Muscle layer of colon (tissue), 2 donors: Measurements from ENCODE around the gene KCNT2.

Source experiments
- H3K27ac ChIP-seq: one replicate; pipeline ENCODE4 v1.7.0; 2013; ENCODE audit warnings: low read depth, mild to moderate bottlenecking, low read length, moderate library complexity
- H3K27me3 ChIP-seq, 2 donors: one replicate each; pipeline ENCODE4 v1.7.0; 2013; ENCODE audit warnings: low read length in 2 of 2, mild to moderate bottlenecking in 2 of 2; ENCODE audit not compliant: insufficient read depth in 2 of 2, control insufficient read depth in 1 of 2
- H3K36me3 ChIP-seq: one replicate; pipeline ENCODE4 v1.7.0; 2013; ENCODE audit warnings: mild to moderate bottlenecking, low read length; ENCODE audit not compliant: insufficient read depth
- H3K4me1 ChIP-seq: one replicate; pipeline ENCODE4 v1.7.0; 2013; ENCODE audit warnings: mild to moderate bottlenecking, low read length; ENCODE audit not compliant: insufficient read depth
- H3K4me3 ChIP-seq, 2 donors: one replicate each; pipeline ENCODE4 v1.7.0; 2013; ENCODE audit warnings: low read length in 2 of 2, low read depth in 1 of 2, mild to moderate bottlenecking in 1 of 2, moderate library complexity in 1 of 2
- H3K9ac ChIP-seq: one replicate; pipeline ENCODE4 v1.7.0; 2013; ENCODE audit warnings: low read length
- H3K9me3 ChIP-seq: one replicate; pipeline ENCODE4 v1.7.0; 2013; ENCODE audit warnings: mild to moderate bottlenecking, low read length
- donor health status: abdominal sarcoma.
- donor health status: Adenocarcinoma of cecum.

Gene KCNT2

DNA sequence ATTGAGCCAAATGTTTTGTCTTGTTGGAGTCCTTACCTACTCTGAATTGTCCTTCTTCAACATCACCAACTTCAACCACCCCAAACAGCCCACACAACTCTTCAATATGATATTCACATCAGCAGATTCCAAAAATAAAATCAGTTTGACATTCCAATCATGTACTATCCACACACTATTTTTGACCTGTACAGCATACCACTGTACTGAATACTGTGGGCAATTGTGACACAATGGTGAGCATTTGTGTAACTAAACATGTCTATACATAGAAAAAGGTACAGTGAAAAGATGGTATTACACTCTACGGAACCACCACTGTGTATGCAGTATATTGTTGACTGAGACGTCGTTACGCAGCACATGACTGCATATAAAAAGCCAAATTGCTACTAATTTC lies 223.1 kb downstream of the KCNT2 start:
- H3K27ac ChIP-seq: no peak overlapping the region
- no peaks in the 10 kb centered on the region for H3K36me3 ChIP-seq
- H3K9ac ChIP-seq: no peak overlapping the region
- no peak overlapping the region for H3K4me3 ChIP-seq
- H3K27me3 ChIP-seq: no peaks in the 10 kb centered on the region
- H3K4me1 ChIP-seq: no peaks in the 10 kb centered on the region
- no peaks in the 10 kb centered on the region for H3K9me3 ChIP-seq

- H3K27ac ChIP-seq: no peak overlapping the region
- no peak overlapping the region for H3K9ac ChIP-seq
- H3K27me3 ChIP-seq: no peaks in the 10 kb centered on the region
- H3K36me3 ChIP-seq: no peaks in the 10 kb centered on the region
- H3K9me3 ChIP-seq: no peaks in the 10 kb centered on the region
- no peak overlapping the region for H3K4me3 ChIP-seq
- H3K4me1 ChIP-seq: no peaks in the 10 kb centered on the region
Measured at GRCh38 chr1:196382383-196382782, 225.9 kb downstream of the KCNT2 start.

GRCh38 chr1:196381544-196381943 lies 226.7 kb downstream of the KCNT2 start:
- no peaks in the 10 kb centered on the region for H3K36me3 ChIP-seq
- no peaks in the 10 kb centered on the region for H3K27me3 ChIP-seq
- no peak overlapping the region for H3K4me3 ChIP-seq
- no peaks in the 10 kb centered on the region for H3K4me1 ChIP-seq
- H3K9ac ChIP-seq: no peak overlapping the region
- no peak overlapping the region for H3K27ac ChIP-seq
- H3K9me3 ChIP-seq: no peaks in the 10 kb centered on the region

DNA sequence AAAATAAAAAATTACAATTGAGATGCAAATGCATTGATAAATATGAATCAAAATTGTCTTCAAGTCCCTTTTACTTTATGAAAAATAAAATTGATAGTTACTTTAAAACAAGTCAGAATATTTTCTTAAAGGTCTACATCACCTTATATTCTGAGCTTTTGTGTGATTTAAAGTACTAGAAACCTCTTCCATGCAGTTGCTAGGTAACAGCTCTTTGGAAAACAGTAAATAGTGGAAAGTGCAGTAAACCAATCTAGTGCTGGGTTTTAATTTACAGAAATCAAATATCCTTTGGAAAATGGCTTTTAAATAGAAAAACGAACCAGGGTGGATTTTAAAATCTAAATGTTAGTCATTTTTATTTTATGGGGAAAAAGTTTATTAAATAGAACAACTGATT lies 227.9 kb downstream of the KCNT2 start:
- Histone ChIP-seq H3K27me3 (no peaks in the 10 kb centered on the region), H3K4me3 (no peak overlapping the region), H3K9ac (no peak overlapping the region), H3K36me3 (no peaks in the 10 kb centered on the region), H3K4me1 (no peaks in the 10 kb centered on the region), H3K9me3 (no peaks in the 10 kb centered on the region), H3K27ac (no peak overlapping the region)

- no peaks in the 10 kb centered on the region for H3K27me3 ChIP-seq
- no peak overlapping the region for H3K9ac ChIP-seq
- no peaks in the 10 kb centered on the region for H3K36me3 ChIP-seq
- no peak overlapping the region for H3K27ac ChIP-seq
- H3K4me3 ChIP-seq: no peak overlapping the region
- H3K4me1 ChIP-seq: no peaks in the 10 kb centered on the region
- H3K9me3 ChIP-seq: no peaks in the 10 kb centered on the region
Measured at GRCh38 chr1:196377811-196378210, 230.4 kb downstream of the KCNT2 start.

DNA sequence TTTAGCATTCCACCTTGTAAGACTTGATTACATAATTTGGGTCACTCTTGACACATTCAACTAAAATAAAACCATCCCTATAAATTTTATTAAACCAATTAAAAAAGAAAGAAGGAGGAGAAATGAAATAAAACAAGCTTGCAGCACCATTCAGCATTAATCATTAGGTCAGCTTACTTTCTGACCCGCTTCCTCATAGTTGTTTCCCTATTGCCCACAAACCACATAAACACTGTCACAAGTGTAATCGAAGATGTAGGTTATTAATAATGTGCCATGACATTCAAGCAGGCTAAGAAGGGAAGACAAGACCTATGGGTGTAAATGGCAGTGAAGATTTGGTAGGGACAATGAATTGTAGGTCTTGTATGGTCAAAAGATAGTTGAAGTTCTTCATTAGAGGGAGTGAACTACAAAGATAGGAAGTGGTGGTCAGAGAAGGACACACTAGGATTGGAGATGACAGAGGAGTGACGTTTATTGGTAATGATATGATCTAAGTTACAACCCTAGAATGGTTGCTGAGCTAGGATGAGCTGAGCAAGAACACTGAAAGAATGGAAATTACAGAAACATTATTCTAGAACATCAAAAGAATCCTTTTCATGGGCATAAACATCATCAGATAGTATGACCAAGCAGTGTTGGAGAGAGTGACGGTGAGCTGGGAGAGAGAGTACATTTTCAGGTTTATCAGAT lies 231.5 kb downstream of the KCNT2 start:
- no peaks in the 10 kb centered on the region for H3K4me1 ChIP-seq
- H3K4me3 ChIP-seq: no peak overlapping the region
- no peaks in the 10 kb centered on the region for H3K27me3 ChIP-seq
- H3K9me3 ChIP-seq: no peaks in the 10 kb centered on the region
- H3K27ac ChIP-seq: no peak overlapping the region
- no peak overlapping the region for H3K9ac ChIP-seq
- no peaks in the 10 kb centered on the region for H3K36me3 ChIP-seq

DNA sequence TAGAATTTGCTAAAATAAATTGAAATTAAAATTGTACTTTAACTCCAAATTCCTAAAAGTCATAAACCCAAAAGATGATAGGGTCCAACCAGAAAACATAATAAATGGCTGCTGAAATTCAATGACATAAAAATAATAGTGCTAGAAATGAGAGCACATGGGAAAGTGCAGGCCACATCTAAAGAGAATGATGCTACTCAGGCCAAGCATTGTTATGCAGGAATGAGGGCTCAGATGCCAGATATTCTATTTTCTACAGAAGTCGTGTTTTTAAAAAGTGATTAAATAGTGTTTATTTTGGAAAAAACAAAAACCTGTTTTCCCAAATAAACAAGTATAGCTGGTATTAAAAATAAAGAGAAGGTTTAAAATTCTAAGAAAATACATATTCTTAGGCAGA lies 234.4 kb downstream of the KCNT2 start:
- Histone ChIP-seq H3K4me3 (no peak overlapping the region), H3K4me1 (no peaks in the 10 kb centered on the region), H3K27ac (no peak overlapping the region), H3K9ac (no peak overlapping the region), H3K27me3 (no peaks in the 10 kb centered on the region), H3K36me3 (no peaks in the 10 kb centered on the region), H3K9me3 (no peaks in the 10 kb centered on the region)

DNA sequence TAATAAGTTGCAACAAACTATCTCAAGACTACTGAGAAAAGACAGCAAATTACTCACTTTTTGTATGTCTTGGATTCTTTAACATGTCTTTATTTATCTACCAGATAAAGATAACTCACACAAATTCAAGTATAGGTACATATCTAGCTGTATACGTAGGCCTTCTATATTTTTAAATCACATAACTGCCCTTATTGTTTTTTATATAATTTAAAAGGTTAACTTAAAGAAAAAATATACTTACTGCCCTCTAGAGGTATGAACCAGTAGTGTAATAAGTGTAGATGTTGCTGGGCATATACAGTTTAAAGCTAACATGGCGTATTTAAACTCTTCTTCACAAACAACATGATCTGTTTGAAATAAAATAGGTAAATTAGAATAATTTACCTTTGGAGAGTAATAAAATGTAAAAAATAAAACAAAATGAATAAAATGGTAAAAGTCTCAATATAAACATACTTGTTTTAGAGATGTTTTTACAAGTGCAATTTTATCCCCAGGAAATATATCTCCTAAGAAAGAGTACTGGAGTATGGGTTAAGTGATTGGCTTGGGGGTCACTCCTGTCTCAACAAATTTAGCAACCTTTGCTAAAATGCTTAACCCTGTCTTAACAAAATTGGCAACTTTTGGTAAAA lies 235.2 kb downstream of the KCNT2 start:
- Histone ChIP-seq H3K27me3 (no peaks in the 10 kb centered on the region), H3K4me3 (no peak overlapping the region), H3K9ac (no peak overlapping the region), H3K27ac (no peak overlapping the region), H3K4me1 (no peaks in the 10 kb centered on the region), H3K9me3 (no peaks in the 10 kb centered on the region), H3K36me3 (no peaks in the 10 kb centered on the region)

GRCh38 chr1:196367838-196368237 lies 240.4 kb downstream of the KCNT2 start:
- no peak overlapping the region for H3K27ac ChIP-seq
- H3K27me3 ChIP-seq: no peaks in the 10 kb centered on the region
- no peak overlapping the region for H3K4me3 ChIP-seq
- H3K36me3 ChIP-seq: no peaks in the 10 kb centered on the region
- no peaks in the 10 kb centered on the region for H3K4me1 ChIP-seq
- H3K9ac ChIP-seq: no peak overlapping the region
- no peaks in the 10 kb centered on the region for H3K9me3 ChIP-seq

- H3K9me3 ChIP-seq: no peaks in the 10 kb centered on the region
- H3K9ac ChIP-seq: no peak overlapping the region
Measured at GRCh38 chr1:196366817-196367495, 241.3 kb downstream of the KCNT2 start.

DNA sequence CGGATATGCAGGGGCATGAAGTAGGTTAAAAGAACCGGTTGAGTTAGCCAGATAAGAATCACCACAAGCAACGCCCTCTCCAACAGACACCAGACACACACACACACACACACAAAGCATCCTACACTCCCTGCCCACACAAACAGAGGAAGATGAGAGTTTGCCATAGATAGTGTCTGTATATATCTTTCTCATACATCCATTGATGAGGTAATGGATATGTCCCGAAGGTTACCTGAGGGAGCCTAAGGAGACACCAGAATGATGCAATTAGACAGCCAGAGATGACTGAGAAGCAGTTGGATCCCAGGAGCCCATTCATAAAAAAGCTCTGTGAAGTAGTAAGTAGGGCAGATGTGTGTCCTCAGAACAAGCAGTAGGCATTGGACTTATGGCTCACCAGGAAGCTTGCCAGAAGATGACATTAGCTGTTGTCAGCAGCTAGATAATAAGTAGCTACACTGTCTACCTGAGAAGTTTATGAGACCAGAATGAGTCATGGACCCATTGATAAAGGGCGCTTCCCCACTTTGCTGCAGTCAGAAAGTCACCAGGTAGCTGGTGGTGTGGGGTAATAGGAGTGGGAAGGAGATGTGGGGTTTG lies 247.0 kb downstream of the KCNT2 start:
- H3K9ac ChIP-seq: no peak overlapping the region
- H3K27ac ChIP-seq: no peak overlapping the region
- H3K36me3 ChIP-seq: no peaks in the 10 kb centered on the region
- H3K27me3 ChIP-seq: no peaks in the 10 kb centered on the region
- no peaks in the 10 kb centered on the region for H3K4me1 ChIP-seq
- H3K9me3 ChIP-seq: no peaks in the 10 kb centered on the region
- no peak overlapping the region for H3K4me3 ChIP-seq

More at GRCh38 chr1:196366817-196367495, 241.3 kb downstream of the KCNT2 start:
- Histone ChIP-seq H3K27me3 (no peaks in the 10 kb centered on the region), H3K4me3 (no peak overlapping the region), H3K27ac (no peak overlapping the region), H3K4me1 (no peaks in the 10 kb centered on the region), H3K36me3 (no peaks in the 10 kb centered on the region)
